Astrocyte (in vitro differentiated cells and primary cell): ENCODE data around the gene TCF20. TPM values are rescaled to one million over a fixed set of nuclear protein-coding genes. Genes with fewer than 3 reads are reported as not detected.

Experiments
- DNase-seq: peaks from one replicate; pipeline ENCODE4 v3.0.0-alpha.2; 2010; ENCODE audit warnings: low read depth
- FAIRE-seq: peaks from 2 replicates; lab custom pipeline; 2011; peaks lifted over from hg19 to GRCh38; lab: Jason Lieb, UNC
- H2AFZ ChIP-seq: 2 replicates; pipeline ENCODE4 v1.6.0; 2012; ENCODE audit warnings: low read depth, low read length, inconsistent platforms
- H3K27ac ChIP-seq: 2 replicates; pipeline ENCODE4 v1.5.1; 2011; ENCODE audit warnings: low read depth, low read length, inconsistent platforms
- H3K27me3 ChIP-seq: 2 replicates; pipeline ENCODE4 v1.6.0; 2011; ENCODE audit warnings: low read length, inconsistent platforms; ENCODE audit not compliant: insufficient read depth
- H3K36me3 ChIP-seq: 2 replicates; pipeline ENCODE4 v1.5.1; 2011; ENCODE audit warnings: low read length, inconsistent platforms; ENCODE audit not compliant: insufficient read depth
- H3K4me1 ChIP-seq: 2 replicates; pipeline ENCODE4 v1.5.1; 2011; ENCODE audit warnings: low read length, inconsistent platforms; ENCODE audit not compliant: insufficient read depth
- H3K4me2 ChIP-seq: 2 replicates; pipeline ENCODE4 v1.6.0; 2012; ENCODE audit warnings: low read length, inconsistent platforms
- H3K4me3 ChIP-seq: 2 replicates; pipeline ENCODE4 v1.5.1; 2011; ENCODE audit warnings: low read depth, mild to moderate bottlenecking, low read length, inconsistent platforms; ENCODE audit not compliant: insufficient read depth
- H3K79me2 ChIP-seq: 2 replicates; pipeline ENCODE4 v1.6.0; 2012; ENCODE audit warnings: mild to moderate bottlenecking, low read length, inconsistent platforms; ENCODE audit not compliant: insufficient read depth
- H3K9ac ChIP-seq: 2 replicates; pipeline ENCODE4 v1.6.0; 2012; ENCODE audit warnings: mild to moderate bottlenecking, low read length, inconsistent platforms
- H3K9me3 ChIP-seq: 2 replicates; pipeline ENCODE4 v1.5.1; 2012; ENCODE audit warnings: low read depth, mild to moderate bottlenecking, low read length, inconsistent platforms; ENCODE audit not compliant: insufficient read depth
- H4K20me1 ChIP-seq: 2 replicates; pipeline ENCODE4 v1.6.0; 2012; ENCODE audit warnings: low read length, inconsistent platforms; ENCODE audit not compliant: insufficient read depth
- H3K27ac Mint-ChIP-seq: one replicate; pipeline ENCODE4 v1.8.0; 2021; ENCODE audit warnings: mild to moderate bottlenecking, mixed read lengths; ENCODE audit not compliant: unreplicated experiment
- H3K27me3 Mint-ChIP-seq: one replicate; pipeline ENCODE4 v1.8.0; 2021; ENCODE audit warnings: low read depth, mixed read lengths; ENCODE audit not compliant: unreplicated experiment
- H3K36me3 Mint-ChIP-seq: one replicate; pipeline ENCODE4 v1.8.0; 2021; ENCODE audit warnings: low read depth, mixed read lengths; ENCODE audit not compliant: unreplicated experiment
- H3K4me1 Mint-ChIP-seq: one replicate; pipeline ENCODE4 v1.8.0; 2021; ENCODE audit warnings: low read depth, mixed read lengths; ENCODE audit not compliant: unreplicated experiment
- H3K4me3 Mint-ChIP-seq: one replicate; pipeline ENCODE4 v1.8.0; 2021; ENCODE audit warnings: mild to moderate bottlenecking, moderate library complexity, mixed read lengths; ENCODE audit not compliant: unreplicated experiment
- H3K9me3 Mint-ChIP-seq: one replicate; pipeline ENCODE4 v1.8.0; 2021; ENCODE audit warnings: mild to moderate bottlenecking, mixed read lengths; ENCODE audit not compliant: unreplicated experiment
- EZH2 ChIP-seq: IDR thresholded peaks from 2 replicates; pipeline ENCODE4 v1.6.1; 2012; ENCODE audit warnings: mild to moderate bottlenecking, low read length, inconsistent platforms; ENCODE audit not compliant: insufficient read depth
- total RNA-seq: library from RNA; stranded (reverse); gene quantifications from 2 replicates; pipeline ENCODE4 v1.2.1, GENCODE V29; 2021
- TF ChIP-seq, protein P1 (sequence below): IDR thresholded peaks from 2 replicates; pipeline ENCODE4 v1.5.1; 2011; ENCODE audit warnings: low read depth, mild to moderate bottlenecking, inconsistent platforms, low read length, moderate library complexity; ENCODE audit not compliant: insufficient read depth

The TCF20 gene
- total RNA-seq, 1 donor from 2014 or later: 37.6 TPM

DNA sequence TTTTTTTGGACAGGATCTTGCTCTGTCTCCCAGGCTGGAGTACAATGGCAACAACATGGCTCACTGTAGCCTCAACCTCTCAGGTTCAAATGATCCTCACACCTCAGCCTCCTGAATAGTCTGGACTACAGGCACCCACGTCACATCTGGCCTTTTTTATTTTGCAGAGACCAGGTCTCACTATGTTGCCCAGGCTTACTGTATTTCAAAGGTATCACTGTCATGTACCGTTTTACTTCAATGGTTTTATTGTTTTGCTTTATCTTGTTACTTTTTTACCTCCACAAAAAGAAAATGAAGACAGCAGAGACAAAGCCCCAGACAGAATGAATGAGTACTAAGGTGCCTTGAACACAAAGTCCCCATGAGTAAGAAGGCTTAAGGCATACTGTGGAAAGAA, 5.1 kb downstream of the TCF20 start:
- Mint-ChIP-seq H3K9me3 (peaks cover 2% of the 10 kb centered on the region), H3K27me3 (no peaks in the 10 kb centered on the region), H3K4me3 (no peak overlapping the region), H3K36me3 (no peaks in the 10 kb centered on the region), H3K4me1 (peaks cover 9% of the 10 kb centered on the region), H3K27ac (no peak overlapping the region)
- Histone ChIP-seq H3K4me3 (no peak overlapping the region), H3K9me3 (no peaks in the 10 kb centered on the region), H3K9ac (no peak overlapping the region), H4K20me1 (peaks cover 92% of the 10 kb centered on the region), H3K36me3 (no peaks in the 10 kb centered on the region), H2AFZ (no peak overlapping the region), H3K27me3 (no peaks in the 10 kb centered on the region), H3K4me1 (peaks cover 7% of the 10 kb centered on the region), H3K4me2 (no peak overlapping the region), H3K79me2 (peaks cover 95% of the 10 kb centered on the region), H3K27ac (no peak overlapping the region)
- TF ChIP-seq, protein P1, sequence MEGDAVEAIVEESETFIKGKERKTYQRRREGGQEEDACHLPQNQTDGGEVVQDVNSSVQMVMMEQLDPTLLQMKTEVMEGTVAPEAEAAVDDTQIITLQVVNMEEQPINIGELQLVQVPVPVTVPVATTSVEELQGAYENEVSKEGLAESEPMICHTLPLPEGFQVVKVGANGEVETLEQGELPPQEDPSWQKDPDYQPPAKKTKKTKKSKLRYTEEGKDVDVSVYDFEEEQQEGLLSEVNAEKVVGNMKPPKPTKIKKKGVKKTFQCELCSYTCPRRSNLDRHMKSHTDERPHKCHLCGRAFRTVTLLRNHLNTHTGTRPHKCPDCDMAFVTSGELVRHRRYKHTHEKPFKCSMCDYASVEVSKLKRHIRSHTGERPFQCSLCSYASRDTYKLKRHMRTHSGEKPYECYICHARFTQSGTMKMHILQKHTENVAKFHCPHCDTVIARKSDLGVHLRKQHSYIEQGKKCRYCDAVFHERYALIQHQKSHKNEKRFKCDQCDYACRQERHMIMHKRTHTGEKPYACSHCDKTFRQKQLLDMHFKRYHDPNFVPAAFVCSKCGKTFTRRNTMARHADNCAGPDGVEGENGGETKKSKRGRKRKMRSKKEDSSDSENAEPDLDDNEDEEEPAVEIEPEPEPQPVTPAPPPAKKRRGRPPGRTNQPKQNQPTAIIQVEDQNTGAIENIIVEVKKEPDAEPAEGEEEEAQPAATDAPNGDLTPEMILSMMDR: no peak
- no peak for TF ChIP-seq EZH2
- no peak for DNase-seq
- no peak for FAIRE-seq

DNA sequence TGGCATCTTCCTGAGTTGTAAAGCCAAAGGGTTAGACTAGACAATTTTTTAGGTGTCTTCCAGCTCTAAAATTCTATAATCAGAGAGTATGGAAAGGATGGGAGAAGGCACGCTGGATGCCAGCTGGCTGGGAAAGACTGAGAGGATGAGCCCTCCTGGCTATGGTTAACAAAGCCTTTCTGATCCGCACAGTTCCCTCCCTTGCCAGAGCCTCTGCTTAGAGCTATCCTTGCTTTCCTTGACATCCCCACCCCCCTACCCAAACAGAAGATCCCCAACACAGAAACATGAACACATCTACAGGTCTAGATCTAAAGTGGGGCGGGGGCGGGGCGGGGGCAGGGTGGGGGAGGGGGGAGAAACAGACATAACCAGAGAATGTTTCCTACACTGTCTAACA, 6.5 kb downstream of the TCF20 start:
- Histone ChIP-seq H3K4me3 (no peak overlapping the region), H3K4me2 (no peak overlapping the region), H3K4me1 (peaks cover 4% of the 10 kb centered on the region), H3K36me3 (no peaks in the 10 kb centered on the region), H3K79me2 (peaks cover 97% of the 10 kb centered on the region), H2AFZ (no peak overlapping the region), H4K20me1 (peaks cover 97% of the 10 kb centered on the region), H3K9ac (no peak overlapping the region), H3K27ac (no peak overlapping the region), H3K9me3 (no peaks in the 10 kb centered on the region), H3K27me3 (no peaks in the 10 kb centered on the region)
- TF ChIP-seq, protein P1: no peak
- no peak for TF ChIP-seq EZH2
- Mint-ChIP-seq H3K4me1 (peaks cover 7% of the 10 kb centered on the region), H3K36me3 (no peaks in the 10 kb centered on the region), H3K9me3 (no peaks in the 10 kb centered on the region), H3K27ac (no peak overlapping the region), H3K27me3 (no peaks in the 10 kb centered on the region), H3K4me3 (no peak overlapping the region)
- FAIRE-seq: no peak
- DNase-seq: no peak

DNA sequence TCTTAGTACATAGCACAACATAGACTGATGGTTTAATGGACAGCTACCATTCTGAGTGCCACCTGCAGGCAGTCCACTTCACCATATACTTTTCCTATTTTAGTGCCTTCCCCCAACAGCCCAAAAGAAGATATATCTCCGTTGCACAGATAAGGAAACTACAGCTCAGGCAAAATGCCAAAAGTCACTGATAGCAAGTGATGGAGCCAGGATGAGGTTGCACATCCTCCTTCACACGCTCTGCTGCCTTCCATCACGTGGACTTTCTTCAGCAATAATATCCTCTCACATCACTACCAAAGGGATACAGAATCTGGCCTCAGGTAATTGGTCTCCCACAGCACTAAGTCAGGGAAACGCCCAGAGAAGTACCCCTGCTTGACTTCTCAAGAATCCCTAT, 7.5 kb downstream of the TCF20 start:
- no peak overlapping the region for H2AFZ ChIP-seq
- H3K79me2 ChIP-seq: peaks cover 97% of the 10 kb centered on the region
- Mint-ChIP-seq H3K4me1 (peaks cover 5% of the 10 kb centered on the region), H3K27ac (no peak overlapping the region), H3K9me3 (no peaks in the 10 kb centered on the region), H3K4me3 (no peak overlapping the region), H3K36me3 (no peaks in the 10 kb centered on the region), H3K27me3 (no peaks in the 10 kb centered on the region)
- FAIRE-seq (no peak), DNase-seq (no peak)
- no peaks in the 10 kb centered on the region for H3K36me3 ChIP-seq
- H3K4me2 ChIP-seq: no peak overlapping the region
- H3K4me3 ChIP-seq: no peak overlapping the region
- H3K27me3 ChIP-seq: no peaks in the 10 kb centered on the region
- no peaks in the 10 kb centered on the region for H3K9me3 ChIP-seq
- no peaks in the 10 kb centered on the region for H3K4me1 ChIP-seq
- no peak for TF ChIP-seq EZH2
- TF ChIP-seq, protein P1: no peak
- H3K27ac ChIP-seq: no peak overlapping the region
- H3K9ac ChIP-seq: no peak overlapping the region
- H4K20me1 ChIP-seq: peaks cover 98% of the 10 kb centered on the region
